Measurements from ENCODE around the gene NLGN2.

NLGN2 gene

GRCh38 chr17:7437950-7438614 is 30.4 kb downstream of the NLGN2 start:
- WGBS (ENCODE audit: extremely low coverage, insufficient coverage, low lambda C conversion rate), result no CpG with 5 or more reads among the region's 48 CpGs
- H3K56ac ChIP-seq (ENCODE audit: low read length), result peak overlapping the region; percentile 90
- peak; percentile 59 for DNase-seq
- no peak overlapping the region for H2BK15ac ChIP-seq (replicated peaks; ENCODE audit: low read depth)
- H4K8ac ChIP-seq (ENCODE audit: low read depth, low read length), result no peak overlapping the region
- peak overlapping the region; percentile 39 for H3K4me3 ChIP-seq (ENCODE audit: low read length)
- peaks cover 9% of the 10 kb centered on the region for H3K27me3 ChIP-seq (ENCODE audit: insufficient read depth, low read length, poor library complexity)
- H4K5ac ChIP-seq (ENCODE audit: low read length), result no peak overlapping the region
- peaks cover 5% of the 10 kb centered on the region for H3K4me1 ChIP-seq (ENCODE audit: control insufficient read depth, low read depth, low read length)
- no peaks in the 10 kb centered on the region for H3K79me2 ChIP-seq (ENCODE audit: control insufficient read depth, insufficient read depth, low read length)
- no peaks in the 10 kb centered on the region for H3K36me3 ChIP-seq (ENCODE audit: control insufficient read depth, insufficient read depth, low read length)
- H2AK5ac ChIP-seq (ENCODE audit: low read length), result no peak overlapping the region
- no peak overlapping the region for H3K4ac ChIP-seq (ENCODE audit: low read depth, low read length)
- no peak overlapping the region for H2BK5ac ChIP-seq (ENCODE audit: low read length)
- peak overlapping the region; percentile 88 for H3K4me2 ChIP-seq (ENCODE audit: low read length)
- H3K79me1 ChIP-seq (ENCODE audit: low read length), result no peaks in the 10 kb centered on the region
- no peak overlapping the region for H3K18ac ChIP-seq (ENCODE audit: low read length)
- no peak overlapping the region for H3K27ac ChIP-seq (ENCODE audit: low read depth, low read length)
- H3K9ac ChIP-seq (ENCODE audit: low read length), result peak overlapping the region; percentile 81
- no peak overlapping the region for H2BK120ac ChIP-seq (ENCODE audit: low read depth, low read length)
- peak overlapping the region; percentile 91 for H3K23ac ChIP-seq (ENCODE audit: low read length)

GRCh38 chr17:7438656-7439460 is 31.2 kb downstream of the NLGN2 start:
- Histone ChIP-seq H3K79me2 (ENCODE audit: control insufficient read depth, insufficient read depth, low read length) (no peaks in the 10 kb centered on the region), H2BK5ac (ENCODE audit: low read length) (no peak overlapping the region), H3K79me1 (ENCODE audit: low read length) (no peaks in the 10 kb centered on the region), H4K8ac (ENCODE audit: low read depth, low read length) (no peak overlapping the region), H3K4me1 (ENCODE audit: control insufficient read depth, low read depth, low read length) (peaks cover 5% of the 10 kb centered on the region), H4K5ac (ENCODE audit: low read length) (no peak overlapping the region), H3K27me3 (ENCODE audit: insufficient read depth, low read length, poor library complexity) (peaks cover 9% of the 10 kb centered on the region), H3K36me3 (ENCODE audit: control insufficient read depth, insufficient read depth, low read length) (no peaks in the 10 kb centered on the region), H2BK15ac (replicated peaks; ENCODE audit: low read depth) (no peak overlapping the region), H3K27ac (ENCODE audit: low read depth, low read length) (no peak overlapping the region), H3K18ac (ENCODE audit: low read length) (no peak overlapping the region), H3K9ac (ENCODE audit: low read length) (peak overlapping the region; percentile 81), H3K23ac (ENCODE audit: low read length) (peak overlapping the region; percentile 91), H3K56ac (ENCODE audit: low read length) (peak overlapping the region; percentile 90), H2BK120ac (ENCODE audit: low read depth, low read length) (no peak overlapping the region), H3K4me3 (ENCODE audit: low read length) (peak overlapping the region; percentile 37), H2AK5ac (ENCODE audit: low read length) (no peak overlapping the region), H3K4ac (ENCODE audit: low read depth, low read length) (no peak overlapping the region), H3K4me2 (ENCODE audit: low read length) (peak overlapping the region; percentile 73)
- DNase-seq, result no peak
- WGBS (ENCODE audit: extremely low coverage, insufficient coverage, low lambda C conversion rate), result no CpG with 5 or more reads among the region's 11 CpGs

- Histone ChIP-seq H2BK5ac (ENCODE audit: low read length) (peak within 1 kb of the TSS; percentile 60), H4K5ac (ENCODE audit: low read length) (no peak within 1 kb of the TSS), H3K27me3 (ENCODE audit: insufficient read depth, low read length, poor library complexity) (peaks cover 9% of the 10 kb centered on the region), H3K18ac (ENCODE audit: low read length) (peak within 1 kb of the TSS; percentile 82), H3K9ac (ENCODE audit: low read length) (peak within 1 kb of the TSS; percentile 96), H4K8ac (ENCODE audit: low read depth, low read length) (peak within 1 kb of the TSS; percentile 68), H3K4ac (ENCODE audit: low read depth, low read length) (no peak within 1 kb of the TSS), H3K79me2 (ENCODE audit: control insufficient read depth, insufficient read depth, low read length) (no peaks in the 10 kb centered on the region), H2AK5ac (ENCODE audit: low read length) (no peak within 1 kb of the TSS), H3K4me3 (ENCODE audit: low read length) (peak within 1 kb of the TSS; percentile 87), H2BK120ac (ENCODE audit: low read depth, low read length) (no peak within 1 kb of the TSS), H3K23ac (ENCODE audit: low read length) (peak within 1 kb of the TSS; percentile 91), H3K56ac (ENCODE audit: low read length) (peak within 1 kb of the TSS; percentile 98), H3K27ac (ENCODE audit: low read depth, low read length) (no peak within 1 kb of the TSS), H3K36me3 (ENCODE audit: control insufficient read depth, insufficient read depth, low read length) (no peaks in the 10 kb centered on the region), H2BK15ac (replicated peaks; ENCODE audit: low read depth) (no peak within 1 kb of the TSS), H3K79me1 (ENCODE audit: low read length) (no peaks in the 10 kb centered on the region), H3K4me2 (ENCODE audit: low read length) (peak within 1 kb of the TSS; percentile 88), H3K4me1 (ENCODE audit: control insufficient read depth, low read depth, low read length) (peaks cover 5% of the 10 kb centered on the region)
- WGBS (ENCODE audit: extremely low coverage, insufficient coverage, low lambda C conversion rate), result no CpG with 5 or more reads among the region's 50 CpGs
- DNase-seq, result no peak
Measured at GRCh38 chr17:7439462-7440112, 31.9 kb downstream of the NLGN2 start, which contains the start of gene FGF11. Gene FGF11 (plus strand): TSS chr17:7439512. CDS start chr17:7439621, 109 bp downstream.

GRCh38 chr17:7440113-7440833 is 32.6 kb downstream of the NLGN2 start:
- Histone ChIP-seq H2BK5ac (ENCODE audit: low read length) (peak overlapping the region; percentile 60), H4K5ac (ENCODE audit: low read length) (no peak overlapping the region), H3K79me2 (ENCODE audit: control insufficient read depth, insufficient read depth, low read length) (no peaks in the 10 kb centered on the region), H3K4me3 (ENCODE audit: low read length) (peak overlapping the region; percentile 87), H3K4me1 (ENCODE audit: control insufficient read depth, low read depth, low read length) (peaks cover 5% of the 10 kb centered on the region), H2BK120ac (ENCODE audit: low read depth, low read length) (no peak overlapping the region), H3K23ac (ENCODE audit: low read length) (no peak overlapping the region), H2AK5ac (ENCODE audit: low read length) (no peak overlapping the region), H3K56ac (ENCODE audit: low read length) (peak overlapping the region; percentile 98), H3K18ac (ENCODE audit: low read length) (peak overlapping the region; percentile 82), H2BK15ac (replicated peaks; ENCODE audit: low read depth) (no peak overlapping the region), H3K9ac (ENCODE audit: low read length) (peak overlapping the region; percentile 96), H4K8ac (ENCODE audit: low read depth, low read length) (peak overlapping the region; percentile 68), H3K79me1 (ENCODE audit: low read length) (no peaks in the 10 kb centered on the region), H3K27ac (ENCODE audit: low read depth, low read length) (no peak overlapping the region), H3K4ac (ENCODE audit: low read depth, low read length) (no peak overlapping the region), H3K36me3 (ENCODE audit: control insufficient read depth, insufficient read depth, low read length) (no peaks in the 10 kb centered on the region), H3K4me2 (ENCODE audit: low read length) (peak overlapping the region; percentile 88), H3K27me3 (ENCODE audit: insufficient read depth, low read length, poor library complexity) (peaks cover 9% of the 10 kb centered on the region)
- no CpG with 5 or more reads among the region's 46 CpGs for WGBS (ENCODE audit: extremely low coverage, insufficient coverage, low lambda C conversion rate)
- DNase-seq, result peak; percentile 60

GRCh38 chr17:7440834-7441195 is 33.2 kb downstream of the NLGN2 start:
- no peak overlapping the region for H3K27ac ChIP-seq (ENCODE audit: low read depth, low read length)
- H3K4me3 ChIP-seq (ENCODE audit: low read length), result no peak overlapping the region
- no peaks in the 10 kb centered on the region for H3K79me2 ChIP-seq (ENCODE audit: control insufficient read depth, insufficient read depth, low read length)
- H4K5ac ChIP-seq (ENCODE audit: low read length), result no peak overlapping the region
- H2BK15ac ChIP-seq (replicated peaks; ENCODE audit: low read depth), result no peak overlapping the region
- WGBS (ENCODE audit: extremely low coverage, insufficient coverage, low lambda C conversion rate), result no CpG with 5 or more reads among the region's 12 CpGs
- H3K56ac ChIP-seq (ENCODE audit: low read length), result peak overlapping the region; percentile 98
- DNase-seq, result peak; percentile 71
- H3K4me2 ChIP-seq (ENCODE audit: low read length), result peak overlapping the region; percentile 88
- H2AK5ac ChIP-seq (ENCODE audit: low read length), result no peak overlapping the region
- H3K9ac ChIP-seq (ENCODE audit: low read length), result peak overlapping the region; percentile 96
- H3K79me1 ChIP-seq (ENCODE audit: low read length), result no peaks in the 10 kb centered on the region
- H2BK120ac ChIP-seq (ENCODE audit: low read depth, low read length), result no peak overlapping the region
- no peak overlapping the region for H3K4ac ChIP-seq (ENCODE audit: low read depth, low read length)
- H2BK5ac ChIP-seq (ENCODE audit: low read length), result no peak overlapping the region
- no peaks in the 10 kb centered on the region for H3K36me3 ChIP-seq (ENCODE audit: control insufficient read depth, insufficient read depth, low read length)
- peaks cover 5% of the 10 kb centered on the region for H3K4me1 ChIP-seq (ENCODE audit: control insufficient read depth, low read depth, low read length)
- H3K23ac ChIP-seq (ENCODE audit: low read length), result no peak overlapping the region
- no peak overlapping the region for H4K8ac ChIP-seq (ENCODE audit: low read depth, low read length)
- H3K18ac ChIP-seq (ENCODE audit: low read length), result no peak overlapping the region
- H3K27me3 ChIP-seq (ENCODE audit: insufficient read depth, low read length, poor library complexity), result peaks cover 9% of the 10 kb centered on the region
